ENCODE measurements around the gene GJA9.

- no peak for TF ChIP-seq FOXM1 (IDR thresholded peaks at IDR 0.05; ENCODE audit: borderline replicate concordance, low read depth)
- TF ChIP-seq RAD21 (IDR thresholded peaks at IDR 0.05; ENCODE audit: low read depth) = no peak
- no peak for TF ChIP-seq REST (IDR thresholded peaks at IDR 0.05; ENCODE audit: low read depth)
- no peak for TF ChIP-seq CREB1 (IDR thresholded peaks at IDR 0.05; ENCODE audit: low read depth)
- TF ChIP-seq YY1 (IDR thresholded peaks at IDR 0.05; ENCODE audit: low read depth) = no peak
- TF ChIP-seq CEBPB (IDR thresholded peaks at IDR 0.05) = no peak
These were observed 55.1 kb downstream of the GJA9 start for GRCh38 chr1:38826262-38826661.
